Right atrium auricular region (tissue), 2 donors: ENCODE measurements around the gene LRRC23. TPM values are rescaled to one million over a fixed set of nuclear protein-coding genes. Genes with fewer than 3 reads are reported as not detected.

Source experiments
- DNase-seq: peaks from one replicate; pipeline ENCODE4 v3.0.0-alpha.2; 2019; ENCODE audit warnings: low spot score
- H3K27ac ChIP-seq, 2 donors: fragments of 200-600 bp; sonication (generic); 1 replicate in 1 of 2; 2 replicates in 1 of 2; pipeline ENCODE4 v1.5.1; 2016 to 2019
- H3K27me3 ChIP-seq, 2 donors: fragments of 200-600 bp; sonication (generic); one replicate each; pipeline versions ENCODE4 v1.5.1 to v1.6.0; 2017 to 2019
- H3K36me3 ChIP-seq: fragments of 200-600 bp; sonication (generic); one replicate; pipeline ENCODE4 v1.5.1; 2016
- H3K4me1 ChIP-seq, 2 donors: fragments of 200-600 bp; sonication (generic); one replicate each; pipeline versions ENCODE4 v1.5.1 to v1.6.0; 2017 to 2019
- H3K4me3 ChIP-seq, 2 donors: fragments of 200-600 bp; sonication (generic); 1 replicate in 1 of 2; 2 replicates in 1 of 2; pipeline ENCODE4 v1.5.1; 2017 to 2019; ENCODE audit warnings: mild to moderate bottlenecking in 1 of 2, moderate library complexity in 1 of 2
- H3K9me3 ChIP-seq, 2 donors: fragments of 200-600 bp; sonication (generic); one replicate each; pipeline ENCODE4 v1.5.1; 2019
- total RNA-seq, 2 donors: library from RNA; depleted of rRNA; stranded (reverse); fragments of >200 nt; gene quantifications; one replicate each; pipeline ENCODE4 v1.1.0, GENCODE V29; 2016
- TF ChIP-seq, protein P1 (sequence below), 2 donors: fragments of 200-600 bp; sonication (generic); IDR thresholded peaks; one replicate each; pipeline ENCODE4 v1.5.1; 2019; ENCODE audit warnings: antibody characterized with exemption in 2 of 2

LRRC23 gene
- total RNA-seq, 2 donors from 2014 or later = 8.4 to 15.6 TPM

DNA sequence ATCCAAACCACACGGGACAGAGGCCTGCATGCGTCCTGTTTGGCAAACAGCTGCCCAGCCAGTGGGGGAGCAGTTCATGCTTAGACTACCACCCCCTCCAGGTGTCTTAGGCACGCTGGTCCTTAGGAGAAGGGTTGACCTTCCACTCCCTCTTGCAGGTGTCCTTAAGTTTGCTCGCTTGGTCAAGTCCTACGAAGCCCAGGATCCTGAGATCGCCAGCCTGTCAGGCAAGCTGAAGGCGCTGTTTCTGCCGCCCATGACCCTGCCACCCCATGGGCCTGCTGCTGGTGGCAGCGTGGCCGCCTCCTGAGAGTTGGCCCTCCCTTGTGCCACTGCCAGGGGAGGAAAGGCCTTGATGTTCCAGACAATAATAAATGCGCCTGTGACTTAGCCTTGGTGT, 41.0 kb downstream of the LRRC23 start:
- DNase-seq = no peak
- Histone ChIP-seq H3K36me3 (peaks cover 11% of the 10 kb centered on the region), H3K4me1 (peaks cover 0 to 37% of the 10 kb centered on the region in 2 donors)

DNA sequence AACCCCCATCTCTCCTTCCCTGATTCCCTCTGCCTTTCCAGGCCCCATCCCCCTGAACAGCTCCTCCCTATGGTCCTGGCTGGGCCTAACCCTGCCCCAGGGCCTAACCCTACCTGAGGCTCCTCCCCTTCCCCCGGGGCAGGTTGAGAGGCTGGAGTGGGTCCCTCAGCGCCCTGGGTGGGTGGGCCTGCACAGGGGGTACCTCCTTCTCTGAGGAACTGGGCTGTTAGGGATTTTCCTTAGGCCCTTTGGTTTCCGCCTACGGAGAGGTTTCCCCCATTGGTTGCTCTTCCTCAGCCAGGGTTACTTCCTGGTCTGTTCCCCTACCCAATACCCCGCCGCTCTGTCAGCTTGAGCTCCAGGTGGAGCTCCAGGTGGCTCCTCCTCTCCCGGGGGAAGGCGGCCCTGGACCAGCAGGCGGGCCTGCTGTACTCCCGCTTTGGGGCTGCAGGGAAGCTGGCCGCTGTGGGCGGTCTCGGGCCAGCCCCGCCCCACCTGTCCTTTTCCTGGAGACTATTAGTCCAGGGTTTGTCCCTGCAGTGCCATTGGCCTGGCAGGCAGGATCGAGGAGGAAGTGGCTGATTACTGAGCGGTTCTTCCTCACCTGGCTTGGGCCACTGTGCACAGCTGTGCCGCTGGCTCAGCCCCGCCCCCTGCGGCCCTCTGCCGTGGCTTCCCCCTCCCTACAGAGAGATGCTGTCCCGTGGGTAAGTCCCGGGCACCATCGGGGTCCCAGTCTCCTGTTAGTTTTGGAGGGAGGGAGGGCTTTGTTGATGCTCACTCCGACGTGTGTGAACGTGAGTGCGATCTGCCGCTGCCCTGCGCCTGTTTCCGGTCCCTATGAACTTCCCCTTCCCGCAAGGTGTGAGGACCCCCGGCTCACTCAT, 41.7 kb downstream of the LRRC23 start:
- DNase-seq = no peak
- H3K4me1 ChIP-seq = peaks cover 0 to 35% of the 10 kb centered on the region in 2 donors
- peaks cover 11% of the 10 kb centered on the region for H3K36me3 ChIP-seq
- H3K27ac ChIP-seq = no peak overlapping the region
- no peaks in the 10 kb centered on the region for H3K27me3 ChIP-seq
- TF ChIP-seq, protein P1, sequence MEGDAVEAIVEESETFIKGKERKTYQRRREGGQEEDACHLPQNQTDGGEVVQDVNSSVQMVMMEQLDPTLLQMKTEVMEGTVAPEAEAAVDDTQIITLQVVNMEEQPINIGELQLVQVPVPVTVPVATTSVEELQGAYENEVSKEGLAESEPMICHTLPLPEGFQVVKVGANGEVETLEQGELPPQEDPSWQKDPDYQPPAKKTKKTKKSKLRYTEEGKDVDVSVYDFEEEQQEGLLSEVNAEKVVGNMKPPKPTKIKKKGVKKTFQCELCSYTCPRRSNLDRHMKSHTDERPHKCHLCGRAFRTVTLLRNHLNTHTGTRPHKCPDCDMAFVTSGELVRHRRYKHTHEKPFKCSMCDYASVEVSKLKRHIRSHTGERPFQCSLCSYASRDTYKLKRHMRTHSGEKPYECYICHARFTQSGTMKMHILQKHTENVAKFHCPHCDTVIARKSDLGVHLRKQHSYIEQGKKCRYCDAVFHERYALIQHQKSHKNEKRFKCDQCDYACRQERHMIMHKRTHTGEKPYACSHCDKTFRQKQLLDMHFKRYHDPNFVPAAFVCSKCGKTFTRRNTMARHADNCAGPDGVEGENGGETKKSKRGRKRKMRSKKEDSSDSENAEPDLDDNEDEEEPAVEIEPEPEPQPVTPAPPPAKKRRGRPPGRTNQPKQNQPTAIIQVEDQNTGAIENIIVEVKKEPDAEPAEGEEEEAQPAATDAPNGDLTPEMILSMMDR (IDR thresholded peaks at IDR 0.05) = no peak
- peak overlapping the region in 1 of 2 donors; percentile 24 for H3K4me3 ChIP-seq
- H3K9me3 ChIP-seq = no peaks in the 10 kb centered on the region

More for the DNA sequence above, 41.0 kb downstream of the LRRC23 start:
- TF ChIP-seq, protein P1 (IDR thresholded peaks at IDR 0.05) = no peak
- no peaks in the 10 kb centered on the region for H3K9me3 ChIP-seq
- no peaks in the 10 kb centered on the region for H3K27me3 ChIP-seq
- H3K27ac ChIP-seq = no peak overlapping the region
- H3K4me3 ChIP-seq = no peak overlapping the region

DNA sequence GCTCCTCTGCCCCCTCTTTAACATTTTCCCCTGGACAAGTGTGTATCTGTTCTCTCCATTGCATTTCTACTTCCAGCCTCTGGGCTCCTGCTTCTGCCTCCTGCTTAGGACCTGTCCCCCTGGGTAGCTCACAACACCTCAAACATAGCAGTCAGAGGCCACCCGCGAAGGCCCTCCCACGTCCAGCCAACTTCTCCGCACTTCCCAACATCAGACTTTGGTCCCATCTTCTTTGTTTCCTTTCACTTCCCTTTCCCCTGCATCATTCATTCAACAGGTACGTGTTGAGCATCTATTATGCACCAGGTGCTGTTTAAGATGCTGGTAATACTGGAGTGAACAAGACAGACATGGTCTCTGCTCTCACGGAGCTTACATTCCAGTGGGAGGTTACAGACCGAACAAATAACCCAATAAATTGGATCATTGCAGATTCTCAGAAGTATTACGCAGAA, 42.3 kb downstream of the LRRC23 start:
- H3K27me3 ChIP-seq = no peaks in the 10 kb centered on the region
- H3K27ac ChIP-seq = no peak overlapping the region
- H3K9me3 ChIP-seq = no peaks in the 10 kb centered on the region
- H3K36me3 ChIP-seq = peaks cover 11% of the 10 kb centered on the region
- H3K4me1 ChIP-seq = peaks cover 0 to 33% of the 10 kb centered on the region in 2 donors
- H3K4me3 ChIP-seq = peak overlapping the region in 1 of 2 donors; percentile 24
- no peak for DNase-seq
- TF ChIP-seq, protein P1 (IDR thresholded peaks at IDR 0.05) = no peak

DNA sequence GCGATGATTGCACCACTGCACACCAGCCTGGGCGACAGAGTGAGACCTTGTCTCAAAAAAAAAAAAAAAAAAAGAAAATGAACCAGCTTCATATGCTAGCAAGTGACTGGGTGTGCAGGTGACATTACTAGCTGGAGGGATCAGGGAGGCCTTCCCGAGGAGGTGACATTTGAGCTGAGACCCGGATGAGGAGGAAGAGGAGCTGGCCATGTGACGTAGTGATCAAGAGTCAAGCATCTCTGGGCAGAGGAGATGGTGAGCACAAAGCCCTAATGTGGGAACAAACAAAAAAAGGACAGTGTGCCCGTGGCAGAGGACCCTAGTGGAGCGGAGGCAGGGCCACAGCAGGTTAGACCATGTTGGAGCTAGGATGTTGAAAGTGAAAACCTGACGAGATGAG, 43.0 kb downstream of the LRRC23 start:
- TF ChIP-seq, protein P1 (IDR thresholded peaks at IDR 0.05) = no peak
- Histone ChIP-seq H3K4me3 (no peak overlapping the region), H3K36me3 (peaks cover 11% of the 10 kb centered on the region), H3K27ac (no peak overlapping the region), H3K9me3 (no peaks in the 10 kb centered on the region), H3K27me3 (no peaks in the 10 kb centered on the region), H3K4me1 (peaks cover 0 to 36% of the 10 kb centered on the region in 2 donors)
- DNase-seq = no peak

DNA sequence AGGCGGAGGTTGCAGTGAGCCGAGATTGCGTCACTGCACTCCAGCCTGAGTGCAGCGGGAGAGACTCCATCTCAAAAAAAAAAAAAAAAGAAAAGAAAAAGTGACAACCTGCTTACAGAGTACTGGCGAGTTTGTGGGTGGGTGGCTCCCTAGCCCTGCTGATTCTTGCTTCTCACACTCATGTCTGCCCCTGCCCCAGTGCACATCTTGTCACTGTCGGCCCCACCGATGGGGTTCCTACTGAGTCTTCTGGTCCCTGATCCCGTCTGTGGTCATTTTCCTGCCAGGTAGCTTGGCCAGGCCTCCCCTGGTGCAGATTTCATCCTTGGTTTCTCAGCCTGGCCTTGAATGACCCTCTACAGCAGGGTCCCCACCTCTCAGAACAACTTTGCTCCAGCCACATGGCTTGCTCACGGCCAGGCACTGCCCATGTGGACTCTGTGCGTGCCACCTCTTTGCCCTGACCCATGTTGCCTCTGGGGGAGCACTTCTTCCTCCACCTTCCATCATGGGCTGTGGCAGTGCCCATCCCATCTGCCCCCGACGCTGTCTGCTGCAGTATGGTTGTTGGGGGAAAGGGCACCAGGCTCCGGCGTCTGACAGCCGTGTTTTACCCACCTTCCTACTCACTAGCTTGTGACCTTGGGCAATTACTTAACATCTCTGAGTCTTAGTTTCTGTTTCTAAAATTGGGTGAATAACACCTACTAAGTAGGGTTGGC, 44.4 kb downstream of the LRRC23 start:
- DNase-seq = no peak

More for the DNA sequence above, 44.4 kb downstream of the LRRC23 start:
- peaks cover 0 to 39% of the 10 kb centered on the region in 2 donors for H3K4me1 ChIP-seq
- TF ChIP-seq, protein P1 (IDR thresholded peaks at IDR 0.05) = no peak
- no peak overlapping the region for H3K4me3 ChIP-seq
- H3K27ac ChIP-seq = no peak overlapping the region
- no peaks in the 10 kb centered on the region for H3K27me3 ChIP-seq
- H3K9me3 ChIP-seq = no peaks in the 10 kb centered on the region
- H3K36me3 ChIP-seq = peaks cover 11% of the 10 kb centered on the region
